ENCODE data around the gene PIAS3.

Gene PIAS3

DNA sequence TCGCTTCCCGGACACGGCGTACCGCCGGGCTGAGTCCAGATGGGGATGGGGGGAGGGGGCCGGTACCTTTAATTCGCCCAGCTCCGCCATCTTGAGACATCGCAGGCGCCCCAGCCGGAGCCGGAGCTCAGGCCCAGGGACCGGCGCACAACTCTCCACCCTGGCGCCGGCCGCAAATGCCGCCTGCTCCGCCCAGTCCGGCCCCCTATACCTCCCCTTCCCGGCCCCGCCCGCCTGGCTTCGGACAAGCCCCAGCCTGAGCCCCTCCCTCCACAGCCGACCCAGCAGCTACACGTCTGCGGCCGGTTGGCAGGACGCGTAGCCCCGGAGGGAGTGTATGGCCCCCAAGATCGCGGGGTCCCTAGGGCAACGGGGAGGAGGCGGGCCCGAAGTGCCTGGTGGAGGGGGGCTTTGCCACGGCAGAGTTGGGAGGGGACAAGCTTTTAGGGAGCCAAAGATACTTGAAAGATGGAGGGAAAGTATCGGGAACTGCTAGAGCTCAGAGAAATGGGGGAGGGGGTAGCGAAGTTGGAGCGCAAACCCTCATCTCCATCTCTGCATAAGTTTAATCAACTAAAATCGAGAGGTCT lies at the start of gene PIAS3 (continued):
- TF ChIP-seq, protein P1, sequence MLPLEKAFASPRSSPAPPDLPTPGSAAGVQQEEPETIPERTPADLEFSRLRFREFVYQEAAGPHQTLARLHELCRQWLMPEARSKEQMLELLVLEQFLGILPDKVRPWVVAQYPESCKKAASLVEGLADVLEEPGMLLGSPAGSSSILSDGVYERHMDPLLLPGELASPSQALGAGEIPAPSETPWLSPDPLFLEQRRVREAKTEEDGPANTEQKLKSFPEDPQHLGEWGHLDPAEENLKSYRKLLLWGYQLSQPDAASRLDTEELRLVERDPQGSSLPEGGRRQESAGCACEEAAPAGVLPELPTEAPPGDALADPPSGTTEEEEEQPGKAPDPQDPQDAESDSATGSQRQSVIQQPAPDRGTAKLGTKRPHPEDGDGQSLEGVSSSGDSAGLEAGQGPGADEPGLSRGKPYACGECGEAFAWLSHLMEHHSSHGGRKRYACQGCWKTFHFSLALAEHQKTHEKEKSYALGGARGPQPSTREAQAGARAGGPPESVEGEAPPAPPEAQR (tag by site-specific recombination; IDR thresholded peaks at IDR 0.05) = no peak
- peak; percentile 80 for TF ChIP-seq ZBTB7A (tag by site-specific recombination; IDR thresholded peaks at IDR 0.05; ENCODE audit: low read depth)
- TF ChIP-seq, protein P2, sequence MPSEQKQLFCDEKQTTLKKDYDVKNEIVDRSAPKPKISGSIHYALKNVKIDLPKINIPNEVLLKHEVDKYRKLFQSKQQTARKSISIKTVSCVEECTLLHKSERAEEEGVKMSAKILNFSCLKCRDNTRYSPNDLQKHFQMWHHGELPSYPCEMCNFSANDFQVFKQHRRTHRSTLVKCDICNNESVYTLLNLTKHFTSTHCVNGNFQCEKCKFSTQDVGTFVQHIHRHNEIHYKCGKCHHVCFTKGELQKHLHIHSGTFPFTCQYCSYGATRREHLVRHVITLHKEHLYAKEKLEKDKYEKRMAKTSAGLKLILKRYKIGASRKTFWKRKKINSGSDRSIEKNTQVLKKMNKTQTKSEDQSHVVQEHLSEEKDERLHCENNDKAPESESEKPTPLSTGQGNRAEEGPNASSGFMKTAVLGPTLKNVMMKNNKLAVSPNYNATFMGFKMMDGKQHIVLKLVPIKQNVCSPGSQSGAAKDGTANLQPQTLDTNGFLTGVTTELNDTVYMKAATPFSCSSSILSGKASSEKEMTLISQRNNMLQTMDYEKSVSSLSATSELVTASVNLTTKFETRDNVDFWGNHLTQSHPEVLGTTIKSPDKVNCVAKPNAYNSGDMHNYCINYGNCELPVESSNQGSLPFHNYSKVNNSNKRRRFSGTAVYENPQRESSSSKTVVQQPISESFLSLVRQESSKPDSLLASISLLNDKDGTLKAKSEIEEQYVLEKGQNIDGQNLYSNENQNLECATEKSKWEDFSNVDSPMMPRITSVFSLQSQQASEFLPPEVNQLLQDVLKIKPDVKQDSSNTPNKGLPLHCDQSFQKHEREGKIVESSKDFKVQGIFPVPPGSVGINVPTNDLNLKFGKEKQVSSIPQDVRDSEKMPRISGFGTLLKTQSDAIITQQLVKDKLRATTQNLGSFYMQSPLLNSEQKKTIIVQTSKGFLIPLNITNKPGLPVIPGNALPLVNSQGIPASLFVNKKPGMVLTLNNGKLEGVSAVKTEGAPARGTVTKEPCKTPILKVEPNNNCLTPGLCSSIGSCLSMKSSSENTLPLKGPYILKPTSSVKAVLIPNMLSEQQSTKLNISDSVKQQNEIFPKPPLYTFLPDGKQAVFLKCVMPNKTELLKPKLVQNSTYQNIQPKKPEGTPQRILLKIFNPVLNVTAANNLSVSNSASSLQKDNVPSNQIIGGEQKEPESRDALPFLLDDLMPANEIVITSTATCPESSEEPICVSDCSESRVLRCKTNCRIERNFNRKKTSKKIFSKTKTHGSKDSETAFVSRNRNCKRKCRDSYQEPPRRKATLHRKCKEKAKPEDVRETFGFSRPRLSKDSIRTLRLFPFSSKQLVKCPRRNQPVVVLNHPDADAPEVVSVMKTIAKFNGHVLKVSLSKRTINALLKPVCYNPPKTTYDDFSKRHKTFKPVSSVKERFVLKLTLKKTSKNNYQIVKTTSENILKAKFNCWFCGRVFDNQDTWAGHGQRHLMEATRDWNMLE (tag by site-specific recombination; conservative IDR thresholded peaks at IDR 0.05; ENCODE audit: low read depth) = no peak
- TF ChIP-seq, protein P3, sequence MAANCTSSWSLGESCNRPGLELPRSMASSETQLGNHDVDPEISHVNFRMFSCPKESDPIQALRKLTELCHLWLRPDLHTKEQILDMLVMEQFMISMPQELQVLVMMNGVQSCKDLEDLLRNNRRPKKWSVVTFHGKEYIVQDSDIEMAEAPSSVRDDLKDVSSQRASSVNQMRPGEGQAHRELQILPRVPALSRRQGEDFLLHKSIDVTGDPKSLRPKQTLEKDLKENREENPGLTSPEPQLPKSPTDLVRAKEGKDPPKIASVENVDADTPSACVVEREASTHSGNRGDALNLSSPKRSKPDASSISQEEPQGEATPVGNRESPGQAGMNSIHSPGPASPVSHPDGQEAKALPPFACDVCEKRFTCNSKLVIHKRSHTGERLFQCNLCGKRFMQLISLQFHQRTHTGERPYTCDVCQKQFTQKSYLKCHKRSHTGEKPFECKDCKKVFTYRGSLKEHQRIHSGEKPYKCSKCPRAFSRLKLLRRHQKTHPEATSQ (tag by site-specific recombination; IDR thresholded peaks at IDR 0.05) = 0 out of 2 replicates have a peak, but pooled peaks have one; percentile 28
- TF ChIP-seq, protein P4, sequence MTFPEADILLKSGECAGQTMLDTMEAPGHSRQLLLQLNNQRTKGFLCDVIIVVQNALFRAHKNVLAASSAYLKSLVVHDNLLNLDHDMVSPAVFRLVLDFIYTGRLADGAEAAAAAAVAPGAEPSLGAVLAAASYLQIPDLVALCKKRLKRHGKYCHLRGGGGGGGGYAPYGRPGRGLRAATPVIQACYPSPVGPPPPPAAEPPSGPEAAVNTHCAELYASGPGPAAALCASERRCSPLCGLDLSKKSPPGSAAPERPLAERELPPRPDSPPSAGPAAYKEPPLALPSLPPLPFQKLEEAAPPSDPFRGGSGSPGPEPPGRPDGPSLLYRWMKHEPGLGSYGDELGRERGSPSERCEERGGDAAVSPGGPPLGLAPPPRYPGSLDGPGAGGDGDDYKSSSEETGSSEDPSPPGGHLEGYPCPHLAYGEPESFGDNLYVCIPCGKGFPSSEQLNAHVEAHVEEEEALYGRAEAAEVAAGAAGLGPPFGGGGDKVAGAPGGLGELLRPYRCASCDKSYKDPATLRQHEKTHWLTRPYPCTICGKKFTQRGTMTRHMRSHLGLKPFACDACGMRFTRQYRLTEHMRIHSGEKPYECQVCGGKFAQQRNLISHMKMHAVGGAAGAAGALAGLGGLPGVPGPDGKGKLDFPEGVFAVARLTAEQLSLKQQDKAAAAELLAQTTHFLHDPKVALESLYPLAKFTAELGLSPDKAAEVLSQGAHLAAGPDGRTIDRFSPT (tag by site-specific recombination; IDR thresholded peaks at IDR 0.05) = no peak; the same call in 1 of the 2 replicates
- TF ChIP-seq, protein P5, sequence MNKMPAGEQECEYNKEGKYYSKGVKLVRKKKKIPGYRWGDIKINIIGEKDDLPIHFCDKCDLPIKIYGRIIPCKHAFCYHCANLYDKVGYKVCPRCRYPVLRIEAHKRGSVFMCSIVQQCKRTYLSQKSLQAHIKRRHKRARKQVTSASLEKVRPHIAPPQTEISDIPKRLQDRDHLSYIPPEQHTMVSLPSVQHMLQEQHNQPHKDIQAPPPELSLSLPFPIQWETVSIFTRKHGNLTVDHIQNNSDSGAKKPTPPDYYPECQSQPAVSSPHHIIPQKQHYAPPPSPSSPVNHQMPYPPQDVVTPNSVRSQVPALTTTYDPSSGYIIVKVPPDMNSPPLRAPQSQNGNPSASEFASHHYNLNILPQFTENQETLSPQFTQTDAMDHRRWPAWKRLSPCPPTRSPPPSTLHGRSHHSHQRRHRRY (tag by site-specific recombination; IDR thresholded peaks at IDR 0.05) = no peak
- TF ChIP-seq, protein P6, sequence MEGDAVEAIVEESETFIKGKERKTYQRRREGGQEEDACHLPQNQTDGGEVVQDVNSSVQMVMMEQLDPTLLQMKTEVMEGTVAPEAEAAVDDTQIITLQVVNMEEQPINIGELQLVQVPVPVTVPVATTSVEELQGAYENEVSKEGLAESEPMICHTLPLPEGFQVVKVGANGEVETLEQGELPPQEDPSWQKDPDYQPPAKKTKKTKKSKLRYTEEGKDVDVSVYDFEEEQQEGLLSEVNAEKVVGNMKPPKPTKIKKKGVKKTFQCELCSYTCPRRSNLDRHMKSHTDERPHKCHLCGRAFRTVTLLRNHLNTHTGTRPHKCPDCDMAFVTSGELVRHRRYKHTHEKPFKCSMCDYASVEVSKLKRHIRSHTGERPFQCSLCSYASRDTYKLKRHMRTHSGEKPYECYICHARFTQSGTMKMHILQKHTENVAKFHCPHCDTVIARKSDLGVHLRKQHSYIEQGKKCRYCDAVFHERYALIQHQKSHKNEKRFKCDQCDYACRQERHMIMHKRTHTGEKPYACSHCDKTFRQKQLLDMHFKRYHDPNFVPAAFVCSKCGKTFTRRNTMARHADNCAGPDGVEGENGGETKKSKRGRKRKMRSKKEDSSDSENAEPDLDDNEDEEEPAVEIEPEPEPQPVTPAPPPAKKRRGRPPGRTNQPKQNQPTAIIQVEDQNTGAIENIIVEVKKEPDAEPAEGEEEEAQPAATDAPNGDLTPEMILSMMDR (tag by site-specific recombination; IDR thresholded peaks at IDR 0.05) = no peak
- TF ChIP-seq ZNF292 (tag by site-specific recombination; IDR thresholded peaks at IDR 0.05; ENCODE audit: borderline replicate concordance, low read depth) = no peak
- TF ChIP-seq ZNF530 (tag by site-specific recombination; IDR thresholded peaks at IDR 0.05; ENCODE audit: low read depth) = no peak
- TF ChIP-seq ZNF211 (tag by site-specific recombination; IDR thresholded peaks at IDR 0.05; ENCODE audit: low read depth) = no peak
- no peak for TF ChIP-seq TRIM28 (IDR thresholded peaks at IDR 0.05; ENCODE audit: borderline replicate concordance, low read length)
- TF ChIP-seq, protein P7, sequence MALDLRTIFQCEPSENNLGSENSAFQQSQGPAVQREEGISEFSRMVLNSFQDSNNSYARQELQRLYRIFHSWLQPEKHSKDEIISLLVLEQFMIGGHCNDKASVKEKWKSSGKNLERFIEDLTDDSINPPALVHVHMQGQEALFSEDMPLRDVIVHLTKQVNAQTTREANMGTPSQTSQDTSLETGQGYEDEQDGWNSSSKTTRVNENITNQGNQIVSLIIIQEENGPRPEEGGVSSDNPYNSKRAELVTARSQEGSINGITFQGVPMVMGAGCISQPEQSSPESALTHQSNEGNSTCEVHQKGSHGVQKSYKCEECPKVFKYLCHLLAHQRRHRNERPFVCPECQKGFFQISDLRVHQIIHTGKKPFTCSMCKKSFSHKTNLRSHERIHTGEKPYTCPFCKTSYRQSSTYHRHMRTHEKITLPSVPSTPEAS (tag by site-specific recombination; IDR thresholded peaks at IDR 0.05) = no peak
- TF ChIP-seq MEIS1 (CRISPR knock-in tag; IDR thresholded peaks at IDR 0.05; ENCODE audit: borderline replicate concordance) = no peak
- TF ChIP-seq FEZF1 (tag by site-specific recombination; IDR thresholded peaks at IDR 0.05) = no peak
- no peak for TF ChIP-seq ZNF112 (tag by site-specific recombination; IDR thresholded peaks at IDR 0.05)
- TF ChIP-seq, protein P8, sequence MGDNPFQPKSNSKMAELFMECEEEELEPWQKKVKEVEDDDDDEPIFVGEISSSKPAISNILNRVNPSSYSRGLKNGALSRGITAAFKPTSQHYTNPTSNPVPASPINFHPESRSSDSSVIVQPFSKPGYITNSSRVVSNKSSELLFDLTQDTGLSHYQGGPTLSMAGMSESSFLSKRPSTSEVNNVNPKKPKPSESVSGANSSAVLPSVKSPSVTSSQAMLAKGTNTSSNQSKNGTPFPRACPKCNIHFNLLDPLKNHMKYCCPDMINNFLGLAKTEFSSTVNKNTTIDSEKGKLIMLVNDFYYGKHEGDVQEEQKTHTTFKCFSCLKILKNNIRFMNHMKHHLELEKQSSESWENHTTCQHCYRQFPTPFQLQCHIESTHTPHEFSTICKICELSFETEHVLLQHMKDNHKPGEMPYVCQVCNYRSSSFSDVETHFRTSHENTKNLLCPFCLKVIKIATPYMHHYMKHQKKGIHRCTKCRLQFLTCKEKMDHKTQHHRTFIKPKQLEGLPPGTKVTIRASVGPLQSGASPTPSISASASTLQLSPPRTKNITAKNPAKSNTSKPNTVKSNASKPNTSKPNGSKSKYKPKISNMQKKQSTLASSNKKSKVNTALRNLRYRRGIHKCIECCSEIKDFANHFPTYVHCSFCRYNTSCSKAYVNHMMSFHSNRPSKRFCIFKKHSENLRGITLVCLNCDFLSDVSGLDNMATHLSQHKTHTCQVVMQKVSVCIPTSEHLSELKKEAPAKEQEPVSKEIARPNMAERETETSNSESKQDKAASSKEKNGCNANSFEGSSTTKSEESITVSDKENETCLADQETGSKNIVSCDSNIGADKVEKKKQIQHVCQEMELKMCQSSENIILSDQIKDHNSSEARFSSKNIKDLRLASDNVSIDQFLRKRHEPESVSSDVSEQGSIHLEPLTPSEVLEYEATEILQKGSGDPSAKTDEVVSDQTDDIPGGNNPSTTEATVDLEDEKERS (tag by site-specific recombination; IDR thresholded peaks at IDR 0.05) = no peak
- no peak for TF ChIP-seq ZNF837 (tag by site-specific recombination; IDR thresholded peaks at IDR 0.05)
- no peak for TF ChIP-seq HOXD13 (CRISPR knock-in tag; IDR thresholded peaks at IDR 0.05; ENCODE audit: borderline replicate concordance)
- TF ChIP-seq ZNF391 (tag by site-specific recombination; IDR thresholded peaks at IDR 0.05; ENCODE audit: borderline replicate concordance, low read depth) = no peak

All from HEK293 (cell line).